ENCODE data around the gene SYT4. TPM values are rescaled to one million over a fixed set of nuclear protein-coding genes. Genes with fewer than 3 reads are reported as not detected.

SYT4 gene
- polyA plus RNA-seq, 1 of the 3 experiments (the other 2 are of a cell fraction) = 0.44 TPM

DNA sequence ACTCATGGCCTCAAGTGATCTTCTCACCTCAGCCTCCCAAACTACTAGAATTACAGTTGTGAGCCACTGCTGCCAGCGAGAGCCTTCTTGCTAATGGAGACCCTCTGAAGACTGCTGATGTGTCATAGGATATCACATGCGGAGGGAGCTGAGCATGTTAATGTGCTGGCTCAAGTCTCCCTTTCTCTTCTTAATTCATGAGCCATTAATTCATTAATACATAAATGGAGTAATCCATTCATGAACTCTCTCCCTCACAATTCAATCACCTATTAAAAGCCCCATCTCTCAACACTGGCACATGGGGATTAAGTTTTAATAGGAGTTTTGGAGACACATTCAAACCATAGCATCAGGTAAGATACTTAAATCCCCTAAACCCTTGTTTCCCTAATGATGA lies 54.8 kb downstream of the SYT4 start:
- no peak overlapping the region for H3K9ac ChIP-seq
- no peak for TF ChIP-seq NFIC (IDR thresholded peaks at IDR 0.05; ENCODE audit: borderline replicate concordance)
- TF ChIP-seq, protein P1, sequence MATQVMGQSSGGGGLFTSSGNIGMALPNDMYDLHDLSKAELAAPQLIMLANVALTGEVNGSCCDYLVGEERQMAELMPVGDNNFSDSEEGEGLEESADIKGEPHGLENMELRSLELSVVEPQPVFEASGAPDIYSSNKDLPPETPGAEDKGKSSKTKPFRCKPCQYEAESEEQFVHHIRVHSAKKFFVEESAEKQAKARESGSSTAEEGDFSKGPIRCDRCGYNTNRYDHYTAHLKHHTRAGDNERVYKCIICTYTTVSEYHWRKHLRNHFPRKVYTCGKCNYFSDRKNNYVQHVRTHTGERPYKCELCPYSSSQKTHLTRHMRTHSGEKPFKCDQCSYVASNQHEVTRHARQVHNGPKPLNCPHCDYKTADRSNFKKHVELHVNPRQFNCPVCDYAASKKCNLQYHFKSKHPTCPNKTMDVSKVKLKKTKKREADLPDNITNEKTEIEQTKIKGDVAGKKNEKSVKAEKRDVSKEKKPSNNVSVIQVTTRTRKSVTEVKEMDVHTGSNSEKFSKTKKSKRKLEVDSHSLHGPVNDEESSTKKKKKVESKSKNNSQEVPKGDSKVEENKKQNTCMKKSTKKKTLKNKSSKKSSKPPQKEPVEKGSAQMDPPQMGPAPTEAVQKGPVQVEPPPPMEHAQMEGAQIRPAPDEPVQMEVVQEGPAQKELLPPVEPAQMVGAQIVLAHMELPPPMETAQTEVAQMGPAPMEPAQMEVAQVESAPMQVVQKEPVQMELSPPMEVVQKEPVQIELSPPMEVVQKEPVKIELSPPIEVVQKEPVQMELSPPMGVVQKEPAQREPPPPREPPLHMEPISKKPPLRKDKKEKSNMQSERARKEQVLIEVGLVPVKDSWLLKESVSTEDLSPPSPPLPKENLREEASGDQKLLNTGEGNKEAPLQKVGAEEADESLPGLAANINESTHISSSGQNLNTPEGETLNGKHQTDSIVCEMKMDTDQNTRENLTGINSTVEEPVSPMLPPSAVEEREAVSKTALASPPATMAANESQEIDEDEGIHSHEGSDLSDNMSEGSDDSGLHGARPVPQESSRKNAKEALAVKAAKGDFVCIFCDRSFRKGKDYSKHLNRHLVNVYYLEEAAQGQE (IDR thresholded peaks at IDR 0.05; ENCODE audit: low read depth, low read length) = no peak
- no peak for TF ChIP-seq GATA2 (CRISPR knock-in tag; IDR thresholded peaks at IDR 0.05)
- TF ChIP-seq, protein P2, sequence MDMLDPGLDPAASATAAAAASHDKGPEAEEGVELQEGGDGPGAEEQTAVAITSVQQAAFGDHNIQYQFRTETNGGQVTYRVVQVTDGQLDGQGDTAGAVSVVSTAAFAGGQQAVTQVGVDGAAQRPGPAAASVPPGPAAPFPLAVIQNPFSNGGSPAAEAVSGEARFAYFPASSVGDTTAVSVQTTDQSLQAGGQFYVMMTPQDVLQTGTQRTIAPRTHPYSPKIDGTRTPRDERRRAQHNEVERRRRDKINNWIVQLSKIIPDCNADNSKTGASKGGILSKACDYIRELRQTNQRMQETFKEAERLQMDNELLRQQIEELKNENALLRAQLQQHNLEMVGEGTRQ (IDR thresholded peaks at IDR 0.05; ENCODE audit: borderline replicate concordance, low read depth, low read length) = no peak
- TF ChIP-seq FOXM1 (IDR thresholded peaks at IDR 0.05; ENCODE audit: low read depth) = no peak
- TF ChIP-seq RCOR1 (IDR thresholded peaks at IDR 0.05; ENCODE audit: low read length) = no peak
- no peak for TF ChIP-seq RAD21 (IDR thresholded peaks at IDR 0.05; ENCODE audit: low read length)
- no peak for TF ChIP-seq TEAD4 (IDR thresholded peaks at IDR 0.05; ENCODE audit: borderline replicate concordance, insufficient read depth)
- TF ChIP-seq ELF1 (IDR thresholded peaks at IDR 0.05) = no peak
- no peak overlapping the region for H3K4me2 ChIP-seq
- ChIA-PET CTCF (no interaction called here), POLR2A (no interaction called here)
- no peaks in the 10 kb centered on the region for H3F3A ChIP-seq (replicated peaks; ENCODE audit: insufficient read depth)
- H3K36me3 ChIP-seq (replicated peaks in 1 of 2; ENCODE audit: control insufficient read depth in 1 of 2, insufficient read depth in 2 of 2, low read length in 1 of 2) = no peaks in the 10 kb centered on the region
- 38% methylated on average over 2 of the region's 2 CpGs for WGBS (ENCODE audit: low lambda C conversion rate)
- no peak overlapping the region for H2AFZ ChIP-seq (ENCODE audit: low read depth)
- H4K20me1 ChIP-seq (ENCODE audit: insufficient read depth) = no peaks in the 10 kb centered on the region
- H3K9me2 ChIP-seq = no peaks in the 10 kb centered on the region
- H3K27me3 ChIP-seq (ENCODE audit: insufficient read depth) = no peaks in the 10 kb centered on the region
- H3K79me2 ChIP-seq (ENCODE audit: insufficient read depth) = no peaks in the 10 kb centered on the region
- no peak overlapping the region for H3K27ac ChIP-seq (ENCODE audit: low read depth in 2 of 2, low read length in 1 of 2)
- no peaks in the 10 kb centered on the region for H3K4me1 ChIP-seq (ENCODE audit: control insufficient read depth in 1 of 2, insufficient read depth in 2 of 2, low read depth in 1 of 2, low read length in 1 of 2)
- DNase-seq = no peak
- H3K4me3 ChIP-seq (ENCODE audit: low read depth in 2 of 2, low read length in 1 of 2) = no peak overlapping the region
- no peaks in the 10 kb centered on the region for H3K9me3 ChIP-seq

DNA sequence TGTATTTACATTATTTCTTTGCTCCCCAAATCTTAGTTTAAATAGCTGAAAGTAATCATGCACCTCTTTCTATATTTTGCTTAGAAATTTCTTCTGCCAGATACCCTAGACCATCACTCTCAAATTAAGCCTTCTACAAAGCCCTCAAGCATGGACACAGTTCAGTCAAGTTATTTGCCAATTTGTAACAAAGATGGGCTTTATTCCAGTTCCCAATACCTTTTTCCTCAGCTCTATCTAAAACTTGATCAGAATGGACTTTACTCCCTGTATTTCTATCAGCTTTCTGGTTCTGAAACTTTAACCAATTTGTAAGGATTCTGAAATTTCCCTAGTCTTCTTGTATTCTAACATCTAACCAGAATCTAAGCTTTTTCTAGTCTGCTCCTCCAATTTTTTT lies 56.6 kb downstream of the SYT4 start:
- Histone ChIP-seq H3K9me3 (no peaks in the 10 kb centered on the region), H3K4me2 (no peak overlapping the region), H3K4me3 (ENCODE audit: low read depth in 2 of 2, low read length in 1 of 2) (no peak overlapping the region), H3K27ac (ENCODE audit: low read depth in 2 of 2, low read length in 1 of 2) (no peak overlapping the region), H4K20me1 (ENCODE audit: insufficient read depth) (no peaks in the 10 kb centered on the region), H3K27me3 (ENCODE audit: insufficient read depth) (no peaks in the 10 kb centered on the region), H3K9ac (no peak overlapping the region), H3F3A (replicated peaks; ENCODE audit: insufficient read depth) (no peaks in the 10 kb centered on the region), H2AFZ (ENCODE audit: low read depth) (no peak overlapping the region), H3K79me2 (ENCODE audit: insufficient read depth) (no peaks in the 10 kb centered on the region), H3K4me1 (ENCODE audit: control insufficient read depth in 1 of 2, insufficient read depth in 2 of 2, low read depth in 1 of 2, low read length in 1 of 2) (no peaks in the 10 kb centered on the region), H3K9me2 (no peaks in the 10 kb centered on the region), H3K36me3 (replicated peaks in 1 of 2; ENCODE audit: control insufficient read depth in 1 of 2, insufficient read depth in 2 of 2, low read length in 1 of 2) (no peaks in the 10 kb centered on the region)
- ChIA-PET POLR2A (no interaction called here), CTCF (interaction anchor here (0.8 kb wide), 1 partner anchor 51 kb away, joined by 3 read pairs; no protein-coding TSS in a partner anchor)
- no peak for DNase-seq
- TF ChIP-seq TAF1 (IDR thresholded peaks at IDR 0.05; ENCODE audit: borderline replicate concordance, low read depth, low read length) (no peak), SIN3A (IDR thresholded peaks at IDR 0.05; ENCODE audit: borderline replicate concordance, low read depth, low read length) (no peak), TCF12 (IDR thresholded peaks at IDR 0.05) (no peak), TEAD4 (IDR thresholded peaks at IDR 0.05; ENCODE audit: borderline replicate concordance, insufficient read depth) (no peak), RAD21 (IDR thresholded peaks at IDR 0.05; ENCODE audit: low read length) (no peak), CHD2 (IDR thresholded peaks at IDR 0.05; ENCODE audit: low read length, partially characterized antibody) (no peak), JUND (IDR thresholded peaks at IDR 0.05) (no peak), GATA2 (CRISPR knock-in tag; IDR thresholded peaks at IDR 0.05) (no peak), MXI1 (IDR thresholded peaks at IDR 0.05; ENCODE audit: low read depth, low read length) (no peak)
- TF ChIP-seq, protein P1 (IDR thresholded peaks at IDR 0.05; ENCODE audit: low read depth, low read length) = no peak
- TF ChIP-seq, protein P3, sequence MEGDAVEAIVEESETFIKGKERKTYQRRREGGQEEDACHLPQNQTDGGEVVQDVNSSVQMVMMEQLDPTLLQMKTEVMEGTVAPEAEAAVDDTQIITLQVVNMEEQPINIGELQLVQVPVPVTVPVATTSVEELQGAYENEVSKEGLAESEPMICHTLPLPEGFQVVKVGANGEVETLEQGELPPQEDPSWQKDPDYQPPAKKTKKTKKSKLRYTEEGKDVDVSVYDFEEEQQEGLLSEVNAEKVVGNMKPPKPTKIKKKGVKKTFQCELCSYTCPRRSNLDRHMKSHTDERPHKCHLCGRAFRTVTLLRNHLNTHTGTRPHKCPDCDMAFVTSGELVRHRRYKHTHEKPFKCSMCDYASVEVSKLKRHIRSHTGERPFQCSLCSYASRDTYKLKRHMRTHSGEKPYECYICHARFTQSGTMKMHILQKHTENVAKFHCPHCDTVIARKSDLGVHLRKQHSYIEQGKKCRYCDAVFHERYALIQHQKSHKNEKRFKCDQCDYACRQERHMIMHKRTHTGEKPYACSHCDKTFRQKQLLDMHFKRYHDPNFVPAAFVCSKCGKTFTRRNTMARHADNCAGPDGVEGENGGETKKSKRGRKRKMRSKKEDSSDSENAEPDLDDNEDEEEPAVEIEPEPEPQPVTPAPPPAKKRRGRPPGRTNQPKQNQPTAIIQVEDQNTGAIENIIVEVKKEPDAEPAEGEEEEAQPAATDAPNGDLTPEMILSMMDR (IDR thresholded peaks at IDR 0.05) = no peak

All from SK-N-SH (cell line).